HCT116 (cell line): ENCODE results near the gene FABP6. TPM values are rescaled to one million over a fixed set of nuclear protein-coding genes. Genes with fewer than 3 reads are reported as not detected.
"Not testable (repeated sequence)": the region's sequence is repeated elsewhere in the genome, so short reads cannot be mapped to it uniquely, and the experiment has no call there.

ENCODE experiments used
- ATAC-seq: fragments of 200-7000 bp; cut with Tn5 transposase; 2 replicates; pipeline ENCODE4 v1.9.1; 2020; ENCODE audit warnings: mild to moderate bottlenecking, moderate library complexity
- BruUV-seq: library from RNA; stranded (reverse); fragments of 400-500 nt; replicated peaks from 2 replicates; lab custom pipeline; 2021; lab: Mats Ljungman, UMichigan
- CTCF ChIA-PET: fragments of 300-600 bp; sonication (Branson Sonifier 250); formaldehyde crosslinking; loops from one replicate; lab custom pipeline; 2021; ENCODE audit warnings: antibody characterized with exemption; lab: Charles Lee
- POLR2A ChIA-PET: fragments of 300-600, 350-600 bp; sonication (Branson Sonifier 250); formaldehyde crosslinking; loops from one replicate; lab custom pipeline; 2021; ENCODE audit warnings: antibody characterized with exemption; lab: Charles Lee
- RAD21 ChIA-PET, 2 experiments: fragments of 300-600 bp; sonication (Branson Sonifier 250); formaldehyde crosslinking; loops; one replicate each; lab custom pipeline; 2023; ENCODE audit warnings: low total read pairs in 2 of 2; ENCODE audit not compliant: uncharacterized antibody in 2 of 2, unreplicated experiment in 2 of 2, low non-redundant PET in 1 of 2; lab: Charles Lee
- DNase-seq: peaks from one replicate; pipeline ENCODE4 v3.0.0-alpha.2; 2010; ENCODE audit warnings: low read depth, low spot score
- H2AFZ ChIP-seq: fragments of 200-600 bp; shearing (Covaris generic), sonication (generic); 2 replicates; pipeline ENCODE4 v1.6.1; 2017; ENCODE audit warnings: low read depth, mixed run types, mixed read lengths, antibody characterized with exemption, low read length; ENCODE audit not compliant: poor library complexity, severe bottlenecking
- H3K27ac ChIP-seq: 2 replicates; pipeline ENCODE4 v1.5.1; 2012; ENCODE audit warnings: low read depth, low read length
- H3K27me3 ChIP-seq: fragments of 200-600 bp; sonication (generic); 2 replicates; pipeline ENCODE4 v1.6.1; 2016; ENCODE audit warnings: mixed run types, low read length, mixed read lengths; ENCODE audit not compliant: insufficient read depth
- H3K36me3 ChIP-seq, 2 experiments: fragments of 200-500 bp in 1 of 2; fragments of 200-600 bp in 1 of 2; sonication (Bioruptor generic) in 1 of 2; sonication (generic) in 1 of 2; 2 replicates each; pipeline versions ENCODE4 v1.5.1 to v1.6.1; 2014 to 2016; ENCODE audit warnings: low read length in 2 of 2, inconsistent platforms in 1 of 2, mixed read lengths in 1 of 2, mixed run types in 1 of 2; ENCODE audit not compliant: insufficient read depth in 2 of 2, control insufficient read depth in 1 of 2
- H3K4me1 ChIP-seq, 2 experiments: fragments of 200-600 bp in 1 of 2; sonication (generic) in 1 of 2; 2 replicates each; pipeline versions ENCODE4 v1.5.1 to v1.6.1; 2012 to 2017; ENCODE audit warnings: low read length in 2 of 2, inconsistent platforms in 1 of 2, mild to moderate bottlenecking in 1 of 2, mixed read lengths in 1 of 2, mixed run types in 1 of 2, moderate library complexity in 1 of 2; ENCODE audit not compliant: insufficient read depth in 2 of 2, control insufficient read depth in 1 of 2
- H3K4me2 ChIP-seq: fragments of 200-600 bp; sonication (generic); 2 replicates; pipeline ENCODE4 v1.6.1; 2017; ENCODE audit warnings: mixed run types, low read length, mixed read lengths
- H3K4me3 ChIP-seq, 2 experiments: fragments of 200-600 bp in 1 of 2; sonication (generic) in 1 of 2; replicated peaks in 1 of 2; 2 replicates each; pipeline ENCODE4 v1.5.1; 2011 to 2016; ENCODE audit warnings: low read length in 2 of 2, control low read depth in 1 of 2, low read depth in 1 of 2, mild to moderate bottlenecking in 1 of 2, mixed read lengths in 1 of 2, mixed run types in 1 of 2
- H3K79me2 ChIP-seq: fragments of 200-600 bp; sonication (generic); 2 replicates; pipeline ENCODE4 v1.6.1; 2017; ENCODE audit warnings: mild to moderate bottlenecking, mixed run types, low read length, moderate library complexity, mixed read lengths; ENCODE audit not compliant: insufficient read depth
- H3K9ac ChIP-seq: fragments of 200-600 bp; sonication (generic); 2 replicates; pipeline ENCODE4 v1.6.1; 2016; ENCODE audit warnings: low read length, mixed read lengths
- H3K9me2 ChIP-seq: fragments of 200-600 bp; sonication (generic), shearing (Covaris generic); 2 replicates; pipeline ENCODE4 v1.6.1; 2017; ENCODE audit warnings: mixed run types, mild to moderate bottlenecking, moderate library complexity; ENCODE audit not compliant: insufficient read depth
- H3K9me3 ChIP-seq, 2 experiments: fragments of 200-500 bp in 1 of 2; fragments of 200-600 bp in 1 of 2; sonication (Bioruptor generic) in 1 of 2; sonication (generic) in 1 of 2; 2 replicates each; pipeline ENCODE4 v1.6.1; 2014 to 2017; ENCODE audit warnings: low read length in 2 of 2, mixed read lengths in 2 of 2, inconsistent platforms in 1 of 2, low read depth in 1 of 2, mild to moderate bottlenecking in 1 of 2, mixed run types in 1 of 2, moderate library complexity in 1 of 2; ENCODE audit not compliant: control insufficient read depth in 1 of 2, insufficient read depth in 1 of 2
- H4K20me1 ChIP-seq: fragments of 200-600 bp; sonication (generic), shearing (Covaris generic); 2 replicates; pipeline ENCODE4 v1.6.1; 2017; ENCODE audit warnings: mixed run types, mild to moderate bottlenecking, moderate library complexity; ENCODE audit not compliant: insufficient read depth
- EGR1 ChIP-seq: IDR thresholded peaks from 2 replicates; pipeline ENCODE4 v1.6.1; 2012; ENCODE audit warnings: low read depth
- FOSL1 ChIP-seq: IDR thresholded peaks from 2 replicates; pipeline ENCODE4 v1.6.1; 2012; ENCODE audit warnings: low read depth
- JUND ChIP-seq: IDR thresholded peaks from 2 replicates; pipeline ENCODE4 v1.6.1; 2012
- POLR2A ChIP-seq: IDR thresholded peaks from 2 replicates; pipeline ENCODE4 v1.7.0; 2011; ENCODE audit warnings: borderline replicate concordance; ENCODE audit not compliant: insufficient read depth, insufficient read length; ENCODE audit errors: extremely low read depth
- SP1 ChIP-seq: IDR thresholded peaks from 2 replicates; pipeline ENCODE4 v1.6.1; 2012; ENCODE audit warnings: low read depth
- ZFX ChIP-seq: fragments of 450-650 bp; IDR thresholded peaks from 2 replicates; pipeline ENCODE4 v1.6.1; 2017
- intact Hi-C: fragments of 100-400 bp; cut with micrococcal nuclease; formaldehyde crosslinking; loops from 2 replicates; pipeline ENCODE4 v1.10.0; 2022
- total RNA-seq: library from RNA; stranded (reverse); gene quantifications from one replicate; pipeline ENCODE4 v1.2.1, GENCODE V29; 2021; ENCODE audit not compliant: unreplicated experiment
- TF ChIP-seq, protein P1 (sequence below), 3 experiments: fragments of 200-600 bp in 1 of 3; sonication (generic) in 1 of 3; IDR thresholded peaks in 2 of 3; conservative IDR thresholded peaks in 1 of 3; 2 replicates each; pipeline ENCODE4 v1.5.1; 2012 to 2017; ENCODE audit warnings: low read depth in 2 of 3, low read length in 2 of 3, antibody characterized with exemption in 1 of 3, borderline replicate concordance in 1 of 3, control low read depth in 1 of 3, mild to moderate bottlenecking in 1 of 3, mixed read lengths in 1 of 3, mixed run types in 1 of 3, moderate library complexity in 1 of 3; ENCODE audit not compliant: insufficient read depth in 1 of 3
- TF ChIP-seq, protein P2 (sequence below): IDR thresholded peaks from 2 replicates; pipeline ENCODE4 v1.6.1; 2012

FABP6 gene
- total RNA-seq, 1 experiment from 2014 or later = 8.5 TPM

- H3K9me2 ChIP-seq, H3K36me3 ChIP-seq, H3K4me3 ChIP-seq, RAD21 ChIA-PET, BruUV-seq, H4K20me1 ChIP-seq, DNase-seq, H3K27me3 ChIP-seq, H3K4me1 ChIP-seq, H3K9ac ChIP-seq, H3K9me3 ChIP-seq, CTCF ChIA-PET, H3K4me2 ChIP-seq, ATAC-seq, H2AFZ ChIP-seq, H3K27ac ChIP-seq, H3K79me2 ChIP-seq, intact Hi-C loops: not testable (repeated sequence)
- POLR2A ChIA-PET = interaction anchor here (1.2 kb wide), 1 partner anchor 23 kb away, joined by 3 read pairs; no protein-coding TSS in a partner anchor
These were observed 20.3 kb downstream of the FABP6 start for GRCh38 chr5:160249570-160249969.

- Histone ChIP-seq H4K20me1 (no peaks in the 10 kb centered on the region), H2AFZ (no peak overlapping the region), H3K36me3 (no peaks in the 10 kb centered on the region), H3K4me1 (no peaks in the 10 kb centered on the region), H3K9me3 (no peaks in the 10 kb centered on the region), H3K4me3 (no peak overlapping the region), H3K79me2 (no peaks in the 10 kb centered on the region), H3K9ac (no peak overlapping the region), H3K4me2 (no peak overlapping the region), H3K27me3 (no peaks in the 10 kb centered on the region), H3K27ac (no peak overlapping the region), H3K9me2 (no peaks in the 10 kb centered on the region)
- DNase-seq (no peak), ATAC-seq (no peak)
- ChIA-PET POLR2A (no interaction called here), RAD21 (no interaction called here), CTCF (no interaction called here)
- BruUV-seq = no TSS peak
- TF ChIP-seq JUND (no peak), ZFX (no peak), POLR2A (no peak), SP1 (no peak), FOSL1 (no peak), EGR1 (no peak)
- TF ChIP-seq, protein P1, sequence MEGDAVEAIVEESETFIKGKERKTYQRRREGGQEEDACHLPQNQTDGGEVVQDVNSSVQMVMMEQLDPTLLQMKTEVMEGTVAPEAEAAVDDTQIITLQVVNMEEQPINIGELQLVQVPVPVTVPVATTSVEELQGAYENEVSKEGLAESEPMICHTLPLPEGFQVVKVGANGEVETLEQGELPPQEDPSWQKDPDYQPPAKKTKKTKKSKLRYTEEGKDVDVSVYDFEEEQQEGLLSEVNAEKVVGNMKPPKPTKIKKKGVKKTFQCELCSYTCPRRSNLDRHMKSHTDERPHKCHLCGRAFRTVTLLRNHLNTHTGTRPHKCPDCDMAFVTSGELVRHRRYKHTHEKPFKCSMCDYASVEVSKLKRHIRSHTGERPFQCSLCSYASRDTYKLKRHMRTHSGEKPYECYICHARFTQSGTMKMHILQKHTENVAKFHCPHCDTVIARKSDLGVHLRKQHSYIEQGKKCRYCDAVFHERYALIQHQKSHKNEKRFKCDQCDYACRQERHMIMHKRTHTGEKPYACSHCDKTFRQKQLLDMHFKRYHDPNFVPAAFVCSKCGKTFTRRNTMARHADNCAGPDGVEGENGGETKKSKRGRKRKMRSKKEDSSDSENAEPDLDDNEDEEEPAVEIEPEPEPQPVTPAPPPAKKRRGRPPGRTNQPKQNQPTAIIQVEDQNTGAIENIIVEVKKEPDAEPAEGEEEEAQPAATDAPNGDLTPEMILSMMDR (IDR thresholded peaks at IDR 0.05 in 2 of 3, conservative IDR thresholded peaks at IDR 0.05 in 1 of 3; ENCODE audit: borderline replicate concordance in 1 of 3, insufficient read depth in 1 of 3, low read depth in 2 of 3, low read length in 2 of 3) = no peak
- TF ChIP-seq, protein P2, sequence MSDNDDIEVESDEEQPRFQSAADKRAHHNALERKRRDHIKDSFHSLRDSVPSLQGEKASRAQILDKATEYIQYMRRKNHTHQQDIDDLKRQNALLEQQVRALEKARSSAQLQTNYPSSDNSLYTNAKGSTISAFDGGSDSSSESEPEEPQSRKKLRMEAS = no peak
- intact Hi-C loops = no loop called here
These were observed 20.9 kb downstream of the FABP6 start for GRCh38 chr5:160250226-160250625.
